GM06990 (cell line): Measurements from ENCODE around the gene CRYZ.
"Not testable (repeated sequence)": the region's sequence is repeated elsewhere in the genome, so short reads cannot be mapped to it uniquely, and the experiment has no call there.

Source experiments
- DNase-seq: peaks from one replicate; pipeline ENCODE4 v3.0.0-alpha.2; 2011; ENCODE audit not compliant: insufficient read length; ENCODE audit errors: extremely low read depth
- H3K27me3 ChIP-seq: replicated peaks from 2 replicates; pipeline ENCODE4 v1.6.0; 2011; ENCODE audit warnings: low read length; ENCODE audit not compliant: control insufficient read depth, insufficient read depth
- H3K36me3 ChIP-seq: 2 replicates; pipeline ENCODE4 v1.5.1; 2011; ENCODE audit warnings: low read length; ENCODE audit not compliant: control insufficient read depth, insufficient read depth
- H3K4me3 ChIP-seq: replicated peaks from 2 replicates; pipeline ENCODE4 v1.5.1; 2011; ENCODE audit warnings: low read depth, mild to moderate bottlenecking, control low read depth, low read length
- CTCF ChIP-seq: IDR thresholded peaks from 2 replicates; pipeline ENCODE4 v1.5.1; 2011; ENCODE audit warnings: low read length, control low read depth, mild to moderate bottlenecking, inconsistent platforms; ENCODE audit not compliant: insufficient read depth, poor library complexity, severe bottlenecking

The CRYZ gene

GRCh38 chr1:74755475-74755874 is 22.6 kb upstream of the CRYZ start:
- Histone ChIP-seq H3K27me3 (no peaks in the 10 kb centered on the region), H3K4me3 (no peak overlapping the region), H3K36me3 (peaks cover 9% of the 10 kb centered on the region)
- no peak for TF ChIP-seq CTCF
- no peak for DNase-seq

GRCh38 chr1:74753104-74753503 is 20.3 kb upstream of the CRYZ start:
- peaks cover 10% of the 10 kb centered on the region for H3K36me3 ChIP-seq
- no peaks in the 10 kb centered on the region for H3K27me3 ChIP-seq
- no peak for DNase-seq
- H3K4me3 ChIP-seq = no peak overlapping the region
- no peak for TF ChIP-seq CTCF

- H3K4me3 ChIP-seq = no peak overlapping the region
- peaks cover 10% of the 10 kb centered on the region for H3K36me3 ChIP-seq
- DNase-seq = no peak
- no peaks in the 10 kb centered on the region for H3K27me3 ChIP-seq
- TF ChIP-seq CTCF = no peak
These were observed 16.1 kb upstream of the CRYZ start for GRCh38 chr1:74748960-74749359.

DNA sequence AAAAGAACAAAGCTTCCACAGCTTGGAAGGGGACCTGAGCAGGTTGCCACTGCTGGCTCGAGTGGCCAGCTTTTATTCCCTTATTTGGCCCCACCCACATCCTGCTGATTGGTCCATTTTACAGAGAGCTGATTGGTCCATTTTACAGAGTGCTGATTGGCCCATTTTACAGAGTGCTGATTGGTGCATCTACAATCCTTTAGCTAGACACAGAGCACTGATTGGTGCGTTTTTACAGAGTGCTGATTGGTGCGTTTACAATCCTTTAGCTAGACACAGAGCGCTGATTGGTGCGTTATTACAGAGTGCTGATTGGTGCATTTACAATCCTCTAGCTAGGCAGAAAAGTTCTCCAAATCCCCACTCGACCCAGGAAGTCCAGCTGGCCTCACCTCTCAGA is 12.4 kb upstream of the CRYZ start:
- peaks cover 15% of the 10 kb centered on the region for H3K36me3 ChIP-seq
- not testable (repeated sequence) for H3K4me3 ChIP-seq, H3K27me3 ChIP-seq, DNase-seq

DNA sequence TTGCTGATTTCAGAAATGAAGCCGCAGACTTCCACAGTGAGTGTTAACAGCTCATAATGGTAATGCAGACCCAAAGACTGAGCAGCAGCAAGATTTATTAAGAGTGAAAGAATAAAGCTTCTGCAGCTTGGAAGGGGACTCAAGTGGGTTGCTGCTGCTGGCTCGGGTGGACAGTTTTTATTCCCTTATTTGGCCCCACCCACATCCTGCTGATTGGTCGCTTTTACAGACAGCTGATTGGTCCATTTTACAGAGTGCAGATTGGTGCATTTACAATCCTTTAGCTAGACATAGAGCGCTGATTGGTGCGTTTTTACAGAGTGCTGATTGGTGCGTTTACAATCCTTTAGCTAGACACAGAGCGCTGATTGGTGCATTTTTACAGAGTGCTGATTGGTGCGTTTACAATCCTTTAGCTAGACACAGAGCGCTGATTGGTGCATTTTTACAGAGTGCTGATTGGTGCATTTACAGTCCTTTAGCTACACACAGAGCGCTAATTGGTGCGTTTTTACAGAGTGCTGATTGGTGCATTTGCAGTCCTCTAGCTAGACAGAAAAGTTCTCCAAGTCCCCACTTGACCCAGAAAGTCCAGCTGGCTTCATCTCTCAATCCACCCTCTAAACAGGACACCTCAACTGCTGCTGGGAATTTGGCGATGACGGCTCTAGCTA is 7.6 kb upstream of the CRYZ start:
- H3K4me3 ChIP-seq, DNase-seq, H3K27me3 ChIP-seq: not testable (repeated sequence)
- peaks cover 27% of the 10 kb centered on the region for H3K36me3 ChIP-seq

DNA sequence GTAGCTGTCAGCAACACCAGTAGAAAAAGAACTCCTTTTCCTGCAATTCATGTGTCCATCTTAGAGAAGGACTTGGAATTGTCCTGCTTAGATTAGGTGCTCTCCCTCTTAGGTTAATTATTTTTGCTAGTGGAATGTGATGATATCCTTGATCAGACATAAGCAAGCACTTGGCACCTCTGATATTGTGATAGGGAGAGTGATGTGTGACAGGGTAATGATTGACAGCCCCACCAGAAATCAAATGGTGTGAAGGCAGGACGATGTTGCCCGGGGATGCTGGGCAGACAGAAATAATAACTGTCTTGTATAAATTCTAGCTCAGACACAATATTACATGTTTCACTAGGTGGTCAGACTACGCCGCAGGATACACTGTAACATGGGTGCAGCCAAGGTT is 4.5 kb upstream of the CRYZ start:
- Histone ChIP-seq H3K27me3 (no peaks in the 10 kb centered on the region), H3K36me3 (peaks cover 22% of the 10 kb centered on the region), H3K4me3 (no peak overlapping the region)
- DNase-seq = no peak
- TF ChIP-seq CTCF = no peak
